Activated CD4-positive, alpha-beta T cell treated with anti-CD3 and anti-CD28 coated beads, Interleukin-2, amount 50 U/mL, for 48 hours (primary cell): ENCODE measurements around the gene CCNJL.

Experiments used
- DNase-seq, 2 experiments: peaks; one replicate each; pipeline ENCODE4 v3.0.0-alpha.2; 2020

The CCNJL gene

DNA sequence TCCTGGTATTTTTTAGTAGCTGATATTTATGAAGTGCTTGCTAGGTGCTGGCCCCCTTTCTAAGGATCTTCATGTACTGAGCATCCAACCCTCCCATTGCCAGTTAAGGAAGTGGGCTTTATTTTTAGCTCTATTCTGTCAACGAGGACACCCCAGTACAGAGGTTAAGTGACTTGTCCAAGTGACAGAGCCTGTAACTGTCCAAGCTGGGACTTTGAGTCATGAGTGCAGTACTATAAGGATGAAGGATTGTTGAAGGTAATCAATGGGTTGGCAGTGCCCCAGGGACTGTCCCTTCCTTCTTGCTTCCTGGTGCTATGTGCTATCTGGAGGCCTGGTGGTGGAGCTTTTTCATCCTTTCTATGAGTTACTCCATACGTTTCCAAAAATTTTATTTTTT is 101.0 kb downstream of the CCNJL start:
- no peak for DNase-seq

DNA sequence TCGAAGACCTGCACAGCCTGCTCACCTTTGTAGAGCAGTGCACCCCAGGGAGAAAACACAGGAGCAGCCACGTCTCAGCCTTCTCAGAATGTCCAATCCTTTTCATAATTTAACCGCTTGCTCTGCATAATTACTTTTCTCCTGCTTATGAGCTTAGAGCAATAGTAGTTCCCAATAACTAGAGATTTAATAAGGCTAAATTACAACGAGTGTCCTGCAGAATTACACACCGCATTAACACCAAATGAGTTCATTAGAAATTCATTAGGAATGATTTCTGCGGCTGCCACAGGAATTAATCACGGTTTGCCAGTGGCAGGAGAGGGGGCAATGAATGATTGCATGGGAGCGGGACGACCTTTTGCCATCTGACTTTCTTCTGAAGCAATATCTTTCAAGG is 101.8 kb downstream of the CCNJL start:
- no peak for DNase-seq

DNA sequence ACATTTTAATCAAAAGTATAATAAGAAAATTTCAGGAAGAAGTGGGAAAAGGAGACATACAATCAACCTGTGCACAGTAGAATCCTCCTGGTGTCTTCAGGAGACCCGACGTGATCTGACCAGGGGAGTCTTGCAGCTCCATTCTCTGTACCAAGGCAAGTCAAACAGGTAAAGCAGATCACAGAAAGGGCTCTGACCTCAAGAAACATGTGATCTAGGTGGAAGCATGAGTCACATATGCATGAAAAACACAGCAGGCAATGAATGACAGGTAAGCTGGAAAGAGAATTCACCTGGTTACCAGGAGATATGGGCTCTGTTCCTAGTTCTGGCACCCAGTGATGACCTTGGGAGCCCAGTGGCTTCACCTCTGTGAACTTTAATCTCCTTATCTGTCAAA is 102.4 kb downstream of the CCNJL start:
- DNase-seq, result no peak

DNA sequence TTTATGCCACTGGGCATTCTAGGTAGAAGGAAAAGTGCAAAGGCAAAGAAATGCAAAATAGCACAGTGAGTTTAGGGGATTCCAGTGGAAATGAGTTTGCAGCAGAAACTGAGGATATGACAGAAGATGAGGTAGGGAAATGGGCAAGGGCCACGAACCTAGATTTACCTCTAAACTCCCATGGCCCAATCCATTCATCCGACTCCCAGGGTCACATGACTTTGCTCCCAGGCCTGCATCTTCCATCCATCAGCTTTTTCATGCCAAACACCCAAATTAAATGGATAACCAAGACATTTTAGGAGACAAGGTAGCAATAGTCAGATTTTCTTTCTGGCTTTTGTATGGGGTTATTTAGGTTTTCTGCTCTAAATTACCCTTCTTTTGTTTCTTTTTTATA is 105.3 kb downstream of the CCNJL start:
- DNase-seq, result no peak
